ENCODE data around the gene MEOX1. TPM values are rescaled to one million over a fixed set of nuclear protein-coding genes. Genes with fewer than 3 reads are reported as not detected.

The MEOX1 gene
- total and polyA plus RNA-seq, 2 of the 13 experiments (the other 11 are each of a cell fraction or from before 2014, with no cell fraction given) = not detected

GRCh38 chr17:43634591-43635125, 27.1 kb downstream of the MEOX1 start (continued):
- TF ChIP-seq ZNF142 (CRISPR knock-in tag; IDR thresholded peaks at IDR 0.05) (no peak), ZNF770 (CRISPR knock-in tag; IDR thresholded peaks at IDR 0.05) (no peak), ZNF646 (CRISPR knock-in tag; IDR thresholded peaks at IDR 0.05) (0 out of 2 replicates have a peak, but pooled peaks have one; percentile 60), ZGPAT (CRISPR knock-in tag; IDR thresholded peaks at IDR 0.05) (no peak), PAXIP1 (CRISPR knock-in tag; conservative IDR thresholded peaks at IDR 0.05) (0 out of 2 replicates have a peak, but pooled peaks have one; percentile 36), ZNF124 (CRISPR knock-in tag; IDR thresholded peaks at IDR 0.05) (no peak), ELF4 (CRISPR knock-in tag; IDR thresholded peaks at IDR 0.05; ENCODE audit: borderline replicate concordance) (no peak)
